T-helper 17 cell (primary cell): ENCODE measurements around the gene KIR3DL1. TPM values are rescaled to one million over a fixed set of nuclear protein-coding genes. Genes with fewer than 3 reads are reported as not detected.

Source experiments
- ATAC-seq: fragments of 150-1000 bp; cut with Tn5 transposase; 2 replicates; pipeline ENCODE4 v1.10.0; 2021; ENCODE audit warnings: mild to moderate bottlenecking, moderate library complexity
- DNase-seq, 3 donors: peaks; one replicate each; pipeline versions ENCODE4 v3.0.0 to v3.0.0-alpha.2; 2020 to 2021
- H3K9me3 ChIP-seq: one replicate; pipeline ENCODE4 v1.7.0; 2013; ENCODE audit warnings: low read length, mild to moderate bottlenecking; ENCODE audit not compliant: control insufficient read depth, poor library complexity, severe bottlenecking
- H3K27ac Mint-ChIP-seq: one replicate; pipeline ENCODE4 v1.8.0; 2022; ENCODE audit warnings: mild to moderate bottlenecking, moderate library complexity, mixed read lengths
- H3K27me3 Mint-ChIP-seq: one replicate; pipeline ENCODE4 v1.8.0; 2022; ENCODE audit warnings: mixed read lengths
- H3K36me3 Mint-ChIP-seq: one replicate; pipeline ENCODE4 v1.8.0; 2022; ENCODE audit warnings: low read depth, mixed read lengths
- H3K4me1 Mint-ChIP-seq: one replicate; pipeline ENCODE4 v1.8.0; 2022; ENCODE audit warnings: mild to moderate bottlenecking, mixed read lengths
- H3K4me3 Mint-ChIP-seq: one replicate; pipeline ENCODE4 v1.8.0; 2022; ENCODE audit warnings: mild to moderate bottlenecking, moderate library complexity, mixed read lengths
- total RNA-seq, 4 donors: library from RNA in 2 of 4; stranded (reverse) in 2 of 4; gene quantifications; one replicate each; pipeline ENCODE4 v1.2.3 and lab custom pipeline; 2022 to 2026

Gene KIR3DL1
- total RNA-seq, 2 donors from 2014 or later, result not detected

- DNase-seq (no peak), ATAC-seq (no peak)
- Mint-ChIP-seq H3K36me3 (no peaks in the 10 kb centered on the region), H3K4me3 (no peak overlapping the region), H3K27me3 (peaks cover 28% of the 10 kb centered on the region), H3K4me1 (no peaks in the 10 kb centered on the region), H3K27ac (no peak overlapping the region)
- H3K9me3 ChIP-seq, result no peaks in the 10 kb centered on the region
Observed at GRCh38 chr19:54877471-54877870, 61.2 kb downstream of the KIR3DL1 start.

Other genes starting within 250 kb of the KIR3DL1 start
- 1 to 10 TPM in 1 of 2 donors, under 1 TPM in 1; 0.68 to 3.3 TPM for gene LILRA2, start 242.7 kb upstream of the KIR3DL1 start, total RNA-seq
- 1 to 10 TPM in 1 of 2 donors, under 1 TPM in 1; 0.65 to 2.1 TPM for gene LILRA1, start 222.8 kb upstream of the KIR3DL1 start, total RNA-seq
- gene LILRB1, start 186.0 kb upstream of the KIR3DL1 start, total RNA-seq, result 1 to 10 TPM in 1 of 2 donors, under 1 TPM in 1; 0.42 to 4.3 TPM
- gene LILRB4, start 153.5 kb upstream of the KIR3DL1 start, total RNA-seq, result 1 to 10 TPM in 1 of 2 donors, under 1 TPM in 1; 0.47 to 1.9 TPM
- gene KIR3DL3, start 92.0 kb upstream of the KIR3DL1 start, total RNA-seq, result not detected
- not detected for gene KIR2DL3, start 78.0 kb upstream of the KIR3DL1 start, total RNA-seq
- gene KIR2DL1, start 46.7 kb upstream of the KIR3DL1 start, total RNA-seq, result not detected
- not detected for gene KIR2DL4, start 12.9 kb upstream of the KIR3DL1 start, total RNA-seq
- gene KIR2DS4, start 16.2 kb downstream of the KIR3DL1 start, total RNA-seq, result not detected
- 1 to 10 TPM in 1 of 2 donors, under 1 TPM in 1; 0.92 to 1.3 TPM for gene KIR3DL2, start 34.0 kb downstream of the KIR3DL1 start, total RNA-seq
- gene FCAR, start 57.8 kb downstream of the KIR3DL1 start, total RNA-seq, result 1 to 10 TPM in 1 of 2 donors, under 1 TPM in 1; 0.70 to 8.6 TPM
- not detected for gene NCR1, start 89.7 kb downstream of the KIR3DL1 start, total RNA-seq
- not detected for gene NLRP7, start 131.1 kb downstream of the KIR3DL1 start, total RNA-seq
- 1 to 10 TPM; 3.0 to 4.6 TPM for gene NLRP2, start 149.9 kb downstream of the KIR3DL1 start, total RNA-seq
- 10 to 100 TPM in 1 of 2 donors, 1 to 10 TPM in 1; 1.8 to 22.1 TPM for gene GP6, start 221.8 kb downstream of the KIR3DL1 start, total RNA-seq
- gene RDH13, start 246.7 kb downstream of the KIR3DL1 start, total RNA-seq, result 10 to 100 TPM; 11.3 to 12.9 TPM